GM12874 (cell line): ENCODE data around the gene DMD.

ENCODE experiments used
- TF ChIP-seq, protein P1 (sequence below): IDR thresholded peaks from 2 replicates; pipeline ENCODE4 v1.5.1; 2011; ENCODE audit warnings: low read depth, mild to moderate bottlenecking, control low read depth, low read length, moderate library complexity; ENCODE audit not compliant: insufficient read depth

Gene DMD

DNA sequence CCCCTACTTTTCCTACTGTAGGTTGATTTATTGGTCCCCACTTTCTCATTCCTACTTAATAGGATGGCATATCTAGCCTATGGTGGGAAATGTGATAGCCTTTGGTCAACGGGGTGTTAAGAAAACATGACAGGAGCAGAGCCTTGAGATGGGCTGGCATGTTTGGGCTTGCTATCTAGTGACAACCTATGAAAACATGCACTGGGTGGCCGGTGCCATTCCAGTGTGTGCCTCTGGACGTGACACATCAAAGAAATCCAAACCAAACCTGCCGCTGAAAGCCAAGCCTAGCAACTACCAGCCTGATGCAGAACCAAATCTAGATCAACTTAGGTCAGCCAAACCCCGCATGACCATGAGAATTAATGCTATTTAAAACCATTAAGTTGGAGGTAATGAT lies 317.6 kb downstream of the DMD start:
- TF ChIP-seq, protein P1, sequence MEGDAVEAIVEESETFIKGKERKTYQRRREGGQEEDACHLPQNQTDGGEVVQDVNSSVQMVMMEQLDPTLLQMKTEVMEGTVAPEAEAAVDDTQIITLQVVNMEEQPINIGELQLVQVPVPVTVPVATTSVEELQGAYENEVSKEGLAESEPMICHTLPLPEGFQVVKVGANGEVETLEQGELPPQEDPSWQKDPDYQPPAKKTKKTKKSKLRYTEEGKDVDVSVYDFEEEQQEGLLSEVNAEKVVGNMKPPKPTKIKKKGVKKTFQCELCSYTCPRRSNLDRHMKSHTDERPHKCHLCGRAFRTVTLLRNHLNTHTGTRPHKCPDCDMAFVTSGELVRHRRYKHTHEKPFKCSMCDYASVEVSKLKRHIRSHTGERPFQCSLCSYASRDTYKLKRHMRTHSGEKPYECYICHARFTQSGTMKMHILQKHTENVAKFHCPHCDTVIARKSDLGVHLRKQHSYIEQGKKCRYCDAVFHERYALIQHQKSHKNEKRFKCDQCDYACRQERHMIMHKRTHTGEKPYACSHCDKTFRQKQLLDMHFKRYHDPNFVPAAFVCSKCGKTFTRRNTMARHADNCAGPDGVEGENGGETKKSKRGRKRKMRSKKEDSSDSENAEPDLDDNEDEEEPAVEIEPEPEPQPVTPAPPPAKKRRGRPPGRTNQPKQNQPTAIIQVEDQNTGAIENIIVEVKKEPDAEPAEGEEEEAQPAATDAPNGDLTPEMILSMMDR = no peak

DNA sequence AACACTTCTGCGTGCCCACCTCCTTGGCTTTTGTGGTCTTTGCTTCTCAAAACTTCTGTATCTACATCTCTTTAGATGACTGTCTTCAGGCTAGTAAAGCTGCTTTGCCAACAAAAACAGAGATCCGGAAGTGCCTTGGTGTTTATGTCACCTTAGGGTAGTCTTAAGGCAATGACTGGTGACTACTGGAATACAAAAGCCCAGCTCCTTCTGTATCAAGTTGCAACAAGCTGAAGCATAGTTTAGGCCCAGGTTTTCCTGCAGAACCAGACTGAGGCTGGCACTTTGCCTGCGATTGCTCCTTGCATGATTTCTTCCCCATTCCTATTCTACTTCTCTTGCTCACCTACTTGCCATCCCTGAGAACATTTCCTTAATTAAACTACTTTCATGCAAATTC lies 333.8 kb downstream of the DMD start:
- TF ChIP-seq, protein P1 = no peak

DNA sequence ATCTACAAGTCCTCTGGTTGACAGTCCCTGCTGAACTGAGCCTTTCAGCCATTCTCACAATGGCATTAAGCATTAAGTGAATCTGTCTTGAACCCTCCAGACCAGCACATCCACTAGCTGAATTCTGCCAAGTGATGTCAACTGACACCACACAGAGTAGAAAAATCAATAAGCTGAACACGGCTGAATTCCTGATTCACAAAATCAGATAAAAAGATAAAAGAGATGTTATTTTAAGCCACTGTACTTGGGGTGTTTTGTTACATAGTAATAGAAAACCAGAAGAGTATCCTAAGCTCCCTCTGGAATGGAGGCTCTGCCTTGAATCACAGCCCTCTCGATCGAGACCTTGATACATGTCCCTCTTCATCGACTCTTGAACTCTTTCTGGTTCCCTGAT lies 336.5 kb downstream of the DMD start:
- TF ChIP-seq, protein P1 = no peak

DNA sequence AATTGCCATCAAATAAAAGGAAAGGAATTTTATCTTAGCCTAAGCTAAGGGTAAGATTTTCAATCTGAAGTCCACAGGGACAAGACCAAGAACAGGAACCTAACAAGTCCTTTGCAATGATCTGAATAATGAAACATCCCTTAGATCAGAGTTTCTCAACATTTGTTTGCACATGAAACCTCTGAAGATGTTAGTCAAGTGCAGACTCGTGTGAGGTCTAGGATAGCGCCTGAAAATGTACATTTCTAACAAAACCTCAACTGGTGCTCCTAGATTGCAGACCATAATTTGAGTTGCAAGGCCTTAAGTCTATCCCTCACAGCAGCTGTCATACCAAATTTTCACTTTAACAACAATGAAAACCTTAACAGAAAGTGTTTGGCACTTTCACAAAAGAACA lies 337.6 kb downstream of the DMD start:
- TF ChIP-seq, protein P1 = no peak

DNA sequence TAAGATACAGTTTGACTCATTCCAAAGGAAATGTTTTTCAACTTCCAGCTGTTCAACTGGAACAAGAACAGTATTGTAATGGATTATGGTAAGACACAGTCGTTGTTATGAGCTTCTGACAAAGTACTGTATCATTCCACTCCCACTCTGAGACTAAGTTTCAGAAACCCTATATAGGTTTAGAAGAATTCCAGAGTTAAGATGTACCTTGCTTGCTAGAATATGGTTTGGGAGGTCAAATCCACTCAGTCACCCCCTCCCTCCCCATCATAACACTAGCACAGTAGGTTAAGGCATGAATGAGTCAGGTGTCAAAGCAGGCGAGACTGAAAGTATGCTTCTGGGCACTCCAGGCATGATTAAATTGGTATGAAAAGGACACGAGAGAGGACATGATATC lies 339.7 kb downstream of the DMD start:
- TF ChIP-seq, protein P1 = no peak

DNA sequence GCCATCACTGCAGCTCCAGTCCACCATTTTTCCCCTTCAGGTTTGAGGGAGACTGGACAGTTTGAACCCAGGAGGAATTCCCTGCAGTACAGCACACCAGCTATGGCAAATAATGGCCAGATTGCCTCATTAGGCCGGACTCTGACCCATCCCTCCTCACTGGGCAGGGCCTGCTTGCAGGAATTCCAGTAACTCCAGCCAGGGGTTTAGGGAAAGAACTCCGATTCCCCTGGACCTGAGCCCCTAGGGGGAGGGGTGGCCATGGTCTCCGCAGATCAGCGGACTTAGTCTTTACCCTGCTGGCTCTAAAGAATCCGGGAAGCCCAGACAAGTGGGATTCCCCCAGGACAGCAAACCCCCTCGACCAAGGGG lies 342.8 kb downstream of the DMD start:
- TF ChIP-seq, protein P1 = no peak

DNA sequence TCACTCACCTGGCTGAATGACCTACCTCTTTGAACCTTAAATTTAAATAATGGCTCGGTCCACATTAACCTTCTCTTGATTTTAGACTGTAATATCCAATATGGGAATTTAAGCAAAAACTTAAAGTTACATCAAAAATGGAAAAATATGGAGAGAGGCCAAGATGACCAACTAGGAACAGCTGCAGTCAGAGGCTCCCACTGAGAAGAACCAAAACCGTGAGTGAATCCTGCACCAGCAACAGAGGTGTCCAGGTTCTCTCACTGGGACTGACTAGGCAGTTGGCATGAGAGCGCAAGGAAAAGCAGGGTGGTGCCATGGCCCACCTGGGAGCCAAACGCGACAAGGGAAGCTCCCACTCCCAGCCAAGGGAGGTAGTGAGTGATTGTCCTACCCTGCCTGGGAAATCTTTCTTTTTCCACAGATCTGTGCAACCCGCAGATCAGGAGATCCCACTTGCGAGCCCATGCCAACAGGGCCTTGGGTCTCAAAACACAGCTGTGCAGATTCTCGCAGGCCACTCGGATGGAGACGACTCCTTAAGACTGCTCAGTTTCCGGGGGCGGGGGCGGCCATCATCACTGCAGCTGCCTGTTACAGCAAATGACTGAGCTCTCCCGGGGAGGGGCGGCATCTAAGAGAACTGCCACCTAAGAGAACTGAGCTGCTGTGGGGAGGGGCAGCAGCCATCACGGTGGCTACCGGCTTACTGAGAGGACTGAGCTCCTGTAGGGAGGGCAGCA lies 343.4 kb downstream of the DMD start:
- TF ChIP-seq, protein P1 = no peak
